ENCODE measurements around the gene PLA2G6. TPM values are rescaled to one million over a fixed set of nuclear protein-coding genes. Genes with fewer than 3 reads are reported as not detected.

Gene PLA2G6
- total RNA-seq, 4 donors from 2014 or later: 12.9 to 24.2 (median 14.2) TPM

DNA sequence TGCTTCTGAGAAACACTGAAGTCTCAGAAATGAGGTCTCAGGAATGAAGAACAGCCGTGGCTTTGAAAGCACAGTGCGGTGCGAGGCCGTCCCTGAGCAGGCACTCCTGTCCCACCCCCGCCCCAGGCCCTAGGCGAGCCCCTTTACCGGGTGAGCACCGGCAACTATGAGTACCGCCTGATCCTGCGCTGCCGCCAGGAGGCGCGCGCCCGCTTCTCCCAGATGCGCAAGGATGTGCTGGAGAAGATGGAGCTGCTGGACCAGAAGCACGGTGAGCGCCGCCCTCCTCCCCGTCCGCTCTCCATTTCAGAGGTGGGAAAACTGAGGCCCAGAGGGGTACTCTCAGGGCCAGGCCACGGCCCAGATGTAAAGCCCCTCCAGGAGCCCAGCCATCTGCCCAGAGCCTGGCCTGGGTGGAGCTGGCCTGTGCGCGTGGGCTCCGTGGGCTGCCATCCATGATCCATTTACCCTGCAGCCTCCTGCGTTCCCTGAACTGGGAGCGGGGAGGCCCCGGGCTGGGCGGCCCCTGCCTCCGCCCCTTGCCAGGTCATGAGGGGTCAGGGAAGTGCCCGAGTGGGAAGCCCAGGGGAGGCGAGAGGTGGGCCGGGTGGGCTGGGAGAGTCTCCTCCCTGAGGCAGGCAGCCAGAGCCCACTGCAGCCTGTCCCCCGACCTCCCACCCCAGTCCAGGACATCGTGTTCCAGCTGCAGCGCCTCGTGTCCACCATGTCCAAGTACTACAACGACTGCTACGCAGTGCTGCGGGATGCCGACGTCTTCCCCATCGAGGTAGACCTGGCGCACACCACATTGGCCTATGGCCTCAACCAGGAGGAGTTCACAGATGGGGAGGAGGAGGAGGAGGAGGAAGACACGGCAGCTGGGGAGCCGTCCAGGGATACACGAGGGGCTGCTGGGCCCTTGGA lies 107.2 kb downstream of the PLA2G6 start:
- Histone ChIP-seq H3K4me3 (no peak overlapping the region), H3K36me3 (peaks cover 17 to 71% (median 18%) of the 10 kb centered on the region in 3 donors), H3K27ac (no peak overlapping the region), H3K9me3 (no peaks in the 10 kb centered on the region), H3K4me1 (peaks cover 0 to 10% (median 7%) of the 10 kb centered on the region in 3 donors), H3K27me3 (no peaks in the 10 kb centered on the region)
- WGBS, 2 donors: 92 to 100% methylated on average over 6 to 16 of the region's 47 CpGs
- intact Hi-C loops (cut with DNase I): no loop called here
- TF ChIP-seq, protein P1, sequence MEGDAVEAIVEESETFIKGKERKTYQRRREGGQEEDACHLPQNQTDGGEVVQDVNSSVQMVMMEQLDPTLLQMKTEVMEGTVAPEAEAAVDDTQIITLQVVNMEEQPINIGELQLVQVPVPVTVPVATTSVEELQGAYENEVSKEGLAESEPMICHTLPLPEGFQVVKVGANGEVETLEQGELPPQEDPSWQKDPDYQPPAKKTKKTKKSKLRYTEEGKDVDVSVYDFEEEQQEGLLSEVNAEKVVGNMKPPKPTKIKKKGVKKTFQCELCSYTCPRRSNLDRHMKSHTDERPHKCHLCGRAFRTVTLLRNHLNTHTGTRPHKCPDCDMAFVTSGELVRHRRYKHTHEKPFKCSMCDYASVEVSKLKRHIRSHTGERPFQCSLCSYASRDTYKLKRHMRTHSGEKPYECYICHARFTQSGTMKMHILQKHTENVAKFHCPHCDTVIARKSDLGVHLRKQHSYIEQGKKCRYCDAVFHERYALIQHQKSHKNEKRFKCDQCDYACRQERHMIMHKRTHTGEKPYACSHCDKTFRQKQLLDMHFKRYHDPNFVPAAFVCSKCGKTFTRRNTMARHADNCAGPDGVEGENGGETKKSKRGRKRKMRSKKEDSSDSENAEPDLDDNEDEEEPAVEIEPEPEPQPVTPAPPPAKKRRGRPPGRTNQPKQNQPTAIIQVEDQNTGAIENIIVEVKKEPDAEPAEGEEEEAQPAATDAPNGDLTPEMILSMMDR (IDR thresholded peaks at IDR 0.05): peak in 1 of 6 experiments; percentile 33
- no peak for TF ChIP-seq POLR2A (IDR thresholded peaks at IDR 0.05)
- DNase-seq: no peak

DNA sequence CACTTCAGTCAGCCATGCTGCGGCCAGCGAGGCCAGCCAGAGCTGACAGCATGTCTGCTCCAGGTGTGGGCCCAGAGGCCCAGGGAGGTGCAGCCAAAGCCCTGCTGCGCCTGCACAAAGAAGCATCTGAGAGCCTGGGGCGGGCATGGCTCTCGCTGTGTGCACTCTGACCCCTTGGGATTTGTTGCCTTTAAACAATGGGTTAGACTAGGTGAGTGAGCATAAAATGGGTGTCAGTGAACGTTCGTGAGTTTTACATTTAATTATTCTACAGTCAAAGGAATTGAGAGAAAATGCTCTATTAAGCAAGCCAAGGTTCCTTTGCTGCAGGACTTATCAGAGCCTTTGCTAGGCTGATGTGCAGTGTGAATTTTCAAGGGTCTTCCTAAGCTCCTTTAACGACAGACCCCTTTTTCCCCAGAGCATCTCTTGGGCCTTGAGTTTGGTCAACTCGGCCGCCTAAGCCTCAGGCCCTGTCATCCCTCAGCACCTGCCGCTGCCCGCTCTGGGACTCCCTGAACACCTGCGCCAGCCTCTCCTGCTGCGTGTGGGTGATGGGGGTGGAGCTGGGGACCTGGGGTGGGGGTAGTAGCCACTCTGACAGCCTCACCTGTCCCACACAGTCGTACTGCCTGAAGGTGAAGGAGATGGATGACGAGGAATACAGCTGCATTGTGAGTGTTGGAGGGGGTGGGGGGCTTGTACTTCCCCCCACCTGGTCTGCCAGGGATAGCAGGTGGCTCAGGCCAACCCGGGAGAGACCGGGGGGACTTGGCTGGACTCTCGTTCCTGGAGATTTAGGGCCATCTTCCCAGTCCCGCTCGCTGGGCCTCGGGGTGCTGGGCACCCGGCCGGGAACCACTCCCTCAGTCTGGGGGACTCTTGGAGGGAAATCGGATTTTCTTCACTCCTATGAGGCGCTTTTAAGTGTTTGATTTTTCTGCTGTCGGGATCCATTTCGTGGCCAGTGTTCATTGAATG lies 108.2 kb downstream of the PLA2G6 start:
- DNase-seq: no peak
- 83 to 97% methylated on average over 13 to 18 of the region's 28 CpGs for WGBS, 2 donors
- no peak for TF ChIP-seq POLR2A (IDR thresholded peaks at IDR 0.05)
- TF ChIP-seq, protein P1 (IDR thresholded peaks at IDR 0.05): no peak
- H3K4me3 ChIP-seq: no peak overlapping the region
- H3K27me3 ChIP-seq: no peaks in the 10 kb centered on the region
- no peaks in the 10 kb centered on the region for H3K9me3 ChIP-seq
- intact Hi-C loops (cut with DNase I): no loop called here
- H3K36me3 ChIP-seq: peaks cover 21 to 81% (median 27%) of the 10 kb centered on the region in 3 donors
- H3K4me1 ChIP-seq: peaks cover 0 to 20% (median 7%) of the 10 kb centered on the region in 3 donors
- H3K27ac ChIP-seq: no peak overlapping the region

DNA sequence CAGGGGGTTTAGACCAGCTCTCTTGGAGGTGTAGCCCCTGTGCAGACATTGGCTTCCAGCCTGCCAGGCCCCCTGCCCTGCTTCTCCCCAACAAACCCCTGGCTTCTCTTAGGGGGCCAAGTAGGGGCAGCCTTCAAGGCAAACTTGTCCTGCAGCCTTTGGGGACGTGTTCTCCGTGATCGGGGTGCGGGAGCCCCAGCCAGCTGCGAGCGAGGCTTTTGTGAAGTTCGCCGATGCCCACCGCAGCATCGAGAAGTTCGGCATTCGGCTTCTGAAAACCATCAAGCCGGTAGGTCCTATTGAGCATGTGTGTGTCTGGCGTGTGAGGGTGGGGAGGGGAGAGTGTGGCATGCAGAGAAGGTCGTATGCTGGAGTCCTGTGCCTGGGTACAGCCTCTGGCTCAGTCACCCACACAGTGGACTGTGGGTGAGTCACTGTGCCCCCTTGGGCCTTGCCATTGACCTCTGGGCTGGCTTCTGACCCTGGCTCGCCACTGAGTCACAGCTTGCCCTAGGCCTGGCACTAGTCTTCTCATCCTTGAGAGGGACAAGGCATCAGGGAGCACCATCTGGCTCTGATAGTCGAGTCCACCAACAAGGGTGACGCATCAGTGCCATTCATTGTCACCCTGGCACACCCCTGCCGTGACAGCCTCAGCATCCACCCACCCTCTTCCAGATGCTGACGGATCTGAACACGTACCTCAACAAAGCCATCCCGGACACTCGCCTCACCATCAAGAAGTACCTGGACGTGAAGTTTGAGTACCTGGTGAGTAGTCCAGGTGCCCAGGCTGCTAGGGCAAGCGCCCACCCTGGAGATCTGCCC lies 109.1 kb downstream of the PLA2G6 start:
- H3K27me3 ChIP-seq: no peaks in the 10 kb centered on the region
- H3K9me3 ChIP-seq: no peaks in the 10 kb centered on the region
- TF ChIP-seq POLR2A (IDR thresholded peaks at IDR 0.05): no peak
- TF ChIP-seq, protein P1 (IDR thresholded peaks at IDR 0.05): no peak
- intact Hi-C loops (cut with DNase I): no loop called here
- peaks cover 21 to 90% (median 27%) of the 10 kb centered on the region in 3 donors for H3K36me3 ChIP-seq
- peaks cover 0 to 22% (median 7%) of the 10 kb centered on the region in 3 donors for H3K4me1 ChIP-seq
- no peak for DNase-seq
- no peak overlapping the region for H3K4me3 ChIP-seq
- no peak overlapping the region for H3K27ac ChIP-seq
- 89 to 93% methylated on average over 7 to 19 of the region's 25 CpGs for WGBS, 2 donors

DNA sequence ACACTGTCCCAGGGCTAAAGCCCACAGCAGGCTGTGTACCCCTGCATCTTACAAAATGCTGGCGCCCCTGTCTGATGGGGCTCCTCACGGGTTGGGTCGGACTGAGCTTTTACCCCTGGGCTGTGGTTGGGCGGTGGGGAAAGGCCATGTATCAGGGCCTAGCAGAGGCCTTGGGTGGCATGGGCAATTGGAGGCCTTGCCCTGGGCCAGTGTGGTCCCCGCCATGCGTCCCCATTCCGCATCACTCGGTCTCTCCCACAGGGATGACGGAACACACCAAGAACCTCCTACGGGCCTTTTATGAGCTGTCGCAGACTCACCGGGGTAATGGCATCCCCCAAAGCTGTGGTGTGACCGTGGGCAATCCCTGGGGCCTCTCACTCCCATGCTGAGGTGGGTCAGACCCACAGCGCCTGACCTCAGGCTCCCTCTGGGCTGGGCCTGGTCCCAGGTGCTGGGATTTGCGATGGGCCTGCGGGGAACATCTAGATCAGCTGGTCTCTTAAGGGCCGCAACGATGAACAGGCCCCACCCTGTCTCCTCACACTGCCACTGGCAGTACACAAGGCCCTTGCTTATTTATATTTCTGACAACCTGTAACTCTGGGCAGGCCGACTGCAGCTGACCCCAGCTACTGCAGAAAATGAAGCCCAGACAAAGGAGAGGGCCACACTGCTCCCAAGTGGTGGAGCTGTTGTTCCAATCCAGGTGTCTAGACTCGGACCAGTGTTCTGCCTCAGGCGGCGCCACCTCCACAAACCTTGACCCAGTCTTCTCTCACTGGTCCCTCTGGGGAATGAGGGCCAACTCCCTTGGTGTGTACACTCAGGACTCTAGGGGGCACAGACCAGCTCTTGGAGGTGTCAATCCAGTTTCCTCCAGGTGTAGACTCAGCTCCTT lies 110.0 kb downstream of the PLA2G6 start:
- H3K4me3 ChIP-seq: no peak overlapping the region
- peaks cover 0 to 22% (median 7%) of the 10 kb centered on the region in 3 donors for H3K4me1 ChIP-seq
- H3K27ac ChIP-seq: no peak overlapping the region
- no peaks in the 10 kb centered on the region for H3K9me3 ChIP-seq
- H3K36me3 ChIP-seq: peaks cover 25 to 98% (median 27%) of the 10 kb centered on the region in 3 donors
- H3K27me3 ChIP-seq: no peaks in the 10 kb centered on the region
- intact Hi-C loops (cut with DNase I): no loop called here
- no peak for DNase-seq
- no peak for TF ChIP-seq POLR2A (IDR thresholded peaks at IDR 0.05)
- TF ChIP-seq, protein P1 (IDR thresholded peaks at IDR 0.05): no peak
- 92 to 94% methylated on average over 7 to 12 of the region's 22 CpGs for WGBS, 2 donors

Measured in esophagus squamous epithelium (tissue), 5 donors.